H9 (cell line): Measurements from ENCODE around the gene PCSK2. TPM values are rescaled to one million over a fixed set of nuclear protein-coding genes. Genes with fewer than 3 reads are reported as not detected.

ENCODE experiments used
- DNase-seq: peaks from one replicate; pipeline ENCODE4 v3.0.0-alpha.2; 2017
- H2AFZ ChIP-seq: one replicate; pipeline ENCODE4 v1.6.1; 2013; ENCODE audit warnings: mild to moderate bottlenecking, low read length, control low read depth, moderate library complexity
- H2AK5ac ChIP-seq: 2 replicates; pipeline ENCODE4 v1.6.1; 2013; ENCODE audit warnings: low read length, control low read depth, mixed read lengths; ENCODE audit not compliant: insufficient read length
- H2BK120ac ChIP-seq: one replicate; pipeline ENCODE4 v1.6.1; 2013; ENCODE audit warnings: low read depth, mild to moderate bottlenecking, low read length, control low read depth, inconsistent platforms; ENCODE audit not compliant: poor library complexity, severe bottlenecking
- H2BK12ac ChIP-seq: 2 replicates; pipeline ENCODE4 v1.6.1; 2013; ENCODE audit warnings: low read length, control low read depth, mixed read lengths, low read depth; ENCODE audit not compliant: insufficient read length
- H2BK15ac ChIP-seq: 2 replicates; pipeline ENCODE4 v1.6.1; 2013; ENCODE audit warnings: low read depth, low read length, control low read depth
- H2BK20ac ChIP-seq: one replicate; pipeline ENCODE4 v1.6.1; 2013; ENCODE audit warnings: low read depth, mild to moderate bottlenecking, low read length, control low read depth, inconsistent platforms; ENCODE audit not compliant: poor library complexity, severe bottlenecking
- H2BK5ac ChIP-seq: 2 replicates; pipeline ENCODE4 v1.6.1; 2013; ENCODE audit warnings: low read length, control low read depth, mixed read lengths; ENCODE audit not compliant: insufficient read length
- H3K14ac ChIP-seq: 2 replicates; pipeline ENCODE4 v1.6.1; 2013; ENCODE audit warnings: low read length, control low read depth; ENCODE audit not compliant: insufficient read depth
- H3K18ac ChIP-seq: 2 replicates; pipeline ENCODE4 v1.6.1; 2013; ENCODE audit warnings: low read depth, mild to moderate bottlenecking, mixed read lengths, low read length, control low read depth; ENCODE audit not compliant: insufficient read length
- H3K23ac ChIP-seq: 2 replicates; pipeline ENCODE4 v1.6.1; 2013; ENCODE audit warnings: low read length, control low read depth, mixed read lengths, low read depth; ENCODE audit not compliant: insufficient read length
- H3K23me2 ChIP-seq: 2 replicates; pipeline ENCODE4 v1.6.1; 2013; ENCODE audit warnings: low read depth, mild to moderate bottlenecking, mixed read lengths, low read length, control low read depth; ENCODE audit not compliant: insufficient read length, poor library complexity, severe bottlenecking
- H3K27ac ChIP-seq: 2 replicates; pipeline ENCODE4 v1.5.1; 2013; ENCODE audit warnings: low read length, control low read depth, mixed read lengths, low read depth; ENCODE audit not compliant: insufficient read length
- H3K27me3 ChIP-seq: 2 replicates; pipeline ENCODE4 v1.6.1; 2013; ENCODE audit warnings: low read length, control low read depth, inconsistent platforms; ENCODE audit not compliant: insufficient read depth
- H3K4ac ChIP-seq: 2 replicates; pipeline ENCODE4 v1.6.1; 2013; ENCODE audit warnings: low read depth, mild to moderate bottlenecking, control low read depth, inconsistent platforms, low read length, moderate library complexity
- H3K4me1 ChIP-seq: 2 replicates; pipeline ENCODE4 v1.6.1; 2013; ENCODE audit warnings: low read length, control low read depth, inconsistent platforms; ENCODE audit not compliant: insufficient read depth
- H3K4me2 ChIP-seq: 2 replicates; pipeline ENCODE4 v1.6.1; 2013; ENCODE audit warnings: low read length, control low read depth, mixed read lengths; ENCODE audit not compliant: insufficient read length, insufficient read depth
- H3K56ac ChIP-seq: 2 replicates; pipeline ENCODE4 v1.6.1; 2013; ENCODE audit warnings: low read depth, mild to moderate bottlenecking, mixed read lengths, low read length, control low read depth; ENCODE audit not compliant: insufficient read length
- H3K79me1 ChIP-seq: 2 replicates; pipeline ENCODE4 v1.6.1; 2013; ENCODE audit warnings: low read depth, mild to moderate bottlenecking, moderate library complexity, low read length, control low read depth, inconsistent platforms; ENCODE audit not compliant: insufficient read depth, poor library complexity, severe bottlenecking
- H3K79me2 ChIP-seq: 2 replicates; pipeline ENCODE4 v1.6.1; 2013; ENCODE audit warnings: low read length, control low read depth, inconsistent platforms; ENCODE audit not compliant: insufficient read depth
- H3K9ac ChIP-seq: 2 replicates; pipeline ENCODE4 v1.6.1; 2013; ENCODE audit warnings: low read length, control low read depth, mixed read lengths; ENCODE audit not compliant: insufficient read length; ENCODE audit errors: extremely low read depth
- H3K9me3 ChIP-seq: one replicate; pipeline ENCODE4 v1.6.1; 2013; ENCODE audit warnings: low read depth, low read length, inconsistent platforms; ENCODE audit not compliant: control insufficient read depth
- H3T11ph ChIP-seq: one replicate; pipeline ENCODE4 v1.6.1; 2013; ENCODE audit warnings: mild to moderate bottlenecking, low read length, control low read depth, inconsistent platforms
- H4K20me1 ChIP-seq: one replicate; pipeline ENCODE4 v1.6.1; 2013; ENCODE audit not compliant: control insufficient read depth, insufficient read length, insufficient read depth
- H4K5ac ChIP-seq: 2 replicates; pipeline ENCODE4 v1.6.1; 2013; ENCODE audit warnings: low read depth, mild to moderate bottlenecking, mixed read lengths, low read length, control low read depth; ENCODE audit not compliant: insufficient read length
- H4K8ac ChIP-seq: replicated peaks from 2 replicates; pipeline ENCODE4 v1.6.1; 2013; ENCODE audit warnings: low read length, control low read depth, mixed read lengths, low read depth; ENCODE audit not compliant: insufficient read length
- H4K91ac ChIP-seq: 2 replicates; pipeline ENCODE4 v1.6.1; 2013; ENCODE audit warnings: low read depth, mild to moderate bottlenecking, moderate library complexity, mixed read lengths, low read length, control low read depth; ENCODE audit not compliant: insufficient read length
- H3K27ac Mint-ChIP-seq, 3 experiments: 2 replicates in 2 of 3; 3 replicates in 1 of 3; pipeline ENCODE4 v1.8.0; 2020 to 2021; ENCODE audit warnings: mixed read lengths in 3 of 3, mild to moderate bottlenecking in 1 of 3, moderate library complexity in 1 of 3
- H3K27me3 Mint-ChIP-seq: 2 replicates; pipeline ENCODE4 v1.8.0; 2021; ENCODE audit warnings: low read depth, mild to moderate bottlenecking, moderate library complexity, mixed read lengths
- H3K36me3 Mint-ChIP-seq, 3 experiments: 2 replicates in 2 of 3; 3 replicates in 1 of 3; pipeline ENCODE4 v1.8.0; 2020 to 2021; ENCODE audit warnings: low read depth in 3 of 3, mixed read lengths in 3 of 3; ENCODE audit not compliant: insufficient read depth in 1 of 3
- H3K4me1 Mint-ChIP-seq, 2 experiments: 2 replicates each; pipeline ENCODE4 v1.8.0; 2020; ENCODE audit warnings: mixed read lengths in 2 of 2
- H3K4me3 Mint-ChIP-seq, 2 experiments: 2 replicates in 1 of 2; 3 replicates in 1 of 2; pipeline ENCODE4 v1.8.0; 2020 to 2021; ENCODE audit warnings: mild to moderate bottlenecking in 2 of 2, mixed read lengths in 2 of 2, moderate library complexity in 1 of 2
- H3K9me3 Mint-ChIP-seq, 2 experiments: 2 replicates in 1 of 2; 3 replicates in 1 of 2; pipeline ENCODE4 v1.8.0; 2020; ENCODE audit warnings: mild to moderate bottlenecking in 2 of 2, mixed read lengths in 2 of 2, moderate library complexity in 1 of 2
- WGBS: extraction: QIAGEN DNeasy Blood & Tissue Kit; methylation state at CpG from one replicate; pipeline ENCODE4 v1.1.7; 2013; ENCODE audit warnings: missing lambda C conversion rate, low lambda C conversion rate, mixed read lengths; ENCODE audit not compliant: insufficient read length; ENCODE audit errors: extremely low coverage; 5-methylcytosine and 5-hydroxymethylcytosine counted together
- total RNA-seq: library from RNA; stranded (reverse); gene quantifications from 2 replicates; pipeline ENCODE4 v1.2.1, GENCODE V29; 2021
- TF ChIP-seq, protein P1 (sequence below): fragments of 200-600 bp; sonication (generic); conservative IDR thresholded peaks from 3 replicates; pipeline ENCODE4 v1.8.0; 2021; ENCODE audit warnings: antibody characterized with exemption, mild to moderate bottlenecking

The PCSK2 gene
- total RNA-seq, 1 experiment from 2014 or later: 2.8 TPM

- H3K9ac ChIP-seq: no peak overlapping the region
- no peak overlapping the region for H2BK20ac ChIP-seq
- no peak for DNase-seq
- H2BK120ac ChIP-seq: no peak overlapping the region
- no peak overlapping the region for H2AFZ ChIP-seq
- no peak overlapping the region for H3T11ph ChIP-seq
- 0 out of 2 replicates have a peak, but pooled peaks cover 2% of the 10 kb centered on the region for H3K79me2 ChIP-seq
- H3K4me1 ChIP-seq: no peaks in the 10 kb centered on the region
- Mint-ChIP-seq H3K9me3 (no peaks in the 10 kb centered on the region), H3K4me1 (peaks cover 7 to 11% of the 10 kb centered on the region in 2 experiments), H3K4me3 (no peak overlapping the region), H3K36me3 (peaks cover 0 to 16% (median 0%) of the 10 kb centered on the region in 3 experiments; a peak in 3 of 7 replicates), H3K27ac (no peak overlapping the region), H3K27me3 (no peaks in the 10 kb centered on the region)
- no peaks in the 10 kb centered on the region for H3K9me3 ChIP-seq
- H4K5ac ChIP-seq: no peak overlapping the region
- H3K27ac ChIP-seq: no peak overlapping the region
- H3K56ac ChIP-seq: no peak overlapping the region
- no peak overlapping the region for H4K91ac ChIP-seq
- H3K4me2 ChIP-seq: no peak overlapping the region
- H3K27me3 ChIP-seq: no peaks in the 10 kb centered on the region; the same call in 1 of the 2 replicates
- H3K23ac ChIP-seq: no peak overlapping the region
- no peak overlapping the region for H4K8ac ChIP-seq
- WGBS: no CpG with 5 or more reads among the region's 11 CpGs
- no peaks in the 10 kb centered on the region for H3K23me2 ChIP-seq
- no peak overlapping the region for H2BK5ac ChIP-seq
- no peak overlapping the region for H2AK5ac ChIP-seq
- TF ChIP-seq, protein P1, sequence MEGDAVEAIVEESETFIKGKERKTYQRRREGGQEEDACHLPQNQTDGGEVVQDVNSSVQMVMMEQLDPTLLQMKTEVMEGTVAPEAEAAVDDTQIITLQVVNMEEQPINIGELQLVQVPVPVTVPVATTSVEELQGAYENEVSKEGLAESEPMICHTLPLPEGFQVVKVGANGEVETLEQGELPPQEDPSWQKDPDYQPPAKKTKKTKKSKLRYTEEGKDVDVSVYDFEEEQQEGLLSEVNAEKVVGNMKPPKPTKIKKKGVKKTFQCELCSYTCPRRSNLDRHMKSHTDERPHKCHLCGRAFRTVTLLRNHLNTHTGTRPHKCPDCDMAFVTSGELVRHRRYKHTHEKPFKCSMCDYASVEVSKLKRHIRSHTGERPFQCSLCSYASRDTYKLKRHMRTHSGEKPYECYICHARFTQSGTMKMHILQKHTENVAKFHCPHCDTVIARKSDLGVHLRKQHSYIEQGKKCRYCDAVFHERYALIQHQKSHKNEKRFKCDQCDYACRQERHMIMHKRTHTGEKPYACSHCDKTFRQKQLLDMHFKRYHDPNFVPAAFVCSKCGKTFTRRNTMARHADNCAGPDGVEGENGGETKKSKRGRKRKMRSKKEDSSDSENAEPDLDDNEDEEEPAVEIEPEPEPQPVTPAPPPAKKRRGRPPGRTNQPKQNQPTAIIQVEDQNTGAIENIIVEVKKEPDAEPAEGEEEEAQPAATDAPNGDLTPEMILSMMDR: no peak
- H4K20me1 ChIP-seq: no peaks in the 10 kb centered on the region
- no peak overlapping the region for H3K18ac ChIP-seq
- H3K14ac ChIP-seq: no peak overlapping the region
- H2BK15ac ChIP-seq: no peak overlapping the region
- H2BK12ac ChIP-seq: no peak overlapping the region
- no peak overlapping the region for H3K4ac ChIP-seq
- H3K79me1 ChIP-seq: no peaks in the 10 kb centered on the region
Observed at GRCh38 chr20:17497821-17498580, 271.2 kb downstream of the PCSK2 start.
